Progenitor cell of endocrine pancreas (in vitro differentiated cells): ENCODE measurements around the gene VWA1. TPM values are rescaled to one million over a fixed set of nuclear protein-coding genes. Genes with fewer than 3 reads are reported as not detected.

ENCODE experiments used
- DNase-seq: peaks from one replicate; pipeline ENCODE4 v3.0.0; 2021; ENCODE audit warnings: low spot score; ENCODE audit not compliant: unreplicated experiment
- H3K27ac Mint-ChIP-seq: 2 replicates; pipeline ENCODE4 v1.8.0; 2021; ENCODE audit warnings: mild to moderate bottlenecking, moderate library complexity, mixed read lengths
- H3K27me3 Mint-ChIP-seq: 2 replicates; pipeline ENCODE4 v1.8.0; 2021; ENCODE audit warnings: mixed read lengths
- H3K36me3 Mint-ChIP-seq: 2 replicates; pipeline ENCODE4 v1.8.0; 2022; ENCODE audit warnings: mixed read lengths; ENCODE audit not compliant: insufficient read depth
- H3K4me1 Mint-ChIP-seq: 2 replicates; pipeline ENCODE4 v1.8.0; 2021; ENCODE audit warnings: low read depth, mixed read lengths
- H3K4me3 Mint-ChIP-seq: 2 replicates; pipeline ENCODE4 v1.8.0; 2021; ENCODE audit warnings: low read depth, mild to moderate bottlenecking, moderate library complexity, mixed read lengths
- H3K9me3 Mint-ChIP-seq: 2 replicates; pipeline ENCODE4 v1.8.0; 2021; ENCODE audit warnings: low read depth, mixed read lengths
- total RNA-seq: library from RNA; stranded (reverse); gene quantifications from 2 replicates; pipeline ENCODE4 v1.2.1, GENCODE V29; 2021
- TF ChIP-seq, protein P1 (sequence below): fragments of 200-600 bp; sonication (generic); IDR thresholded peaks from one replicate; pipeline ENCODE4 v1.5.0; 2021; ENCODE audit warnings: antibody characterized with exemption, mild to moderate bottlenecking; ENCODE audit not compliant: unreplicated experiment

The VWA1 gene
- total RNA-seq, 1 donor from 2014 or later: 36.8 TPM

DNA sequence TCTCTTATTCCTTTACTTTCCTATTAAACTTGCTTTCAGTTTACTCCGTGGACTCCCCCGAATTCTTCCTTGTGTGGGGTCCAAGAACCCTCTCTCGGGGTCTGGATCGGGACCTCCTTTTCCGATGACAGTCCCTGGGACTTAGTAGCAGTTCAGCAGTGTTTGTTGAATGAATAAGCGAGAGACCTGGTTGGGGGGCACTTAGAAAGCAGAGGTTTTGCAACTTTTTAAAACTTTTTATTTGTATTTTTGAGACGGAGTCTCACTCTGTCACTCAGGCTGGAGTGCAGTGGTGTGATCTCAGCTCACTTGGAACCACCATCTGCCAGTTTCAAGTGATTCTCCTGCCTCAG is 12.3 kb upstream of the VWA1 start:
- Mint-ChIP-seq H3K4me3 (no peak overlapping the region), H3K36me3 (peaks cover 1% of the 10 kb centered on the region), H3K9me3 (no peaks in the 10 kb centered on the region), H3K4me1 (peaks cover 11% of the 10 kb centered on the region), H3K27me3 (peaks cover 9% of the 10 kb centered on the region), H3K27ac (no peak overlapping the region)
- TF ChIP-seq, protein P1, sequence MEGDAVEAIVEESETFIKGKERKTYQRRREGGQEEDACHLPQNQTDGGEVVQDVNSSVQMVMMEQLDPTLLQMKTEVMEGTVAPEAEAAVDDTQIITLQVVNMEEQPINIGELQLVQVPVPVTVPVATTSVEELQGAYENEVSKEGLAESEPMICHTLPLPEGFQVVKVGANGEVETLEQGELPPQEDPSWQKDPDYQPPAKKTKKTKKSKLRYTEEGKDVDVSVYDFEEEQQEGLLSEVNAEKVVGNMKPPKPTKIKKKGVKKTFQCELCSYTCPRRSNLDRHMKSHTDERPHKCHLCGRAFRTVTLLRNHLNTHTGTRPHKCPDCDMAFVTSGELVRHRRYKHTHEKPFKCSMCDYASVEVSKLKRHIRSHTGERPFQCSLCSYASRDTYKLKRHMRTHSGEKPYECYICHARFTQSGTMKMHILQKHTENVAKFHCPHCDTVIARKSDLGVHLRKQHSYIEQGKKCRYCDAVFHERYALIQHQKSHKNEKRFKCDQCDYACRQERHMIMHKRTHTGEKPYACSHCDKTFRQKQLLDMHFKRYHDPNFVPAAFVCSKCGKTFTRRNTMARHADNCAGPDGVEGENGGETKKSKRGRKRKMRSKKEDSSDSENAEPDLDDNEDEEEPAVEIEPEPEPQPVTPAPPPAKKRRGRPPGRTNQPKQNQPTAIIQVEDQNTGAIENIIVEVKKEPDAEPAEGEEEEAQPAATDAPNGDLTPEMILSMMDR: no peak
- no peak for DNase-seq

DNA sequence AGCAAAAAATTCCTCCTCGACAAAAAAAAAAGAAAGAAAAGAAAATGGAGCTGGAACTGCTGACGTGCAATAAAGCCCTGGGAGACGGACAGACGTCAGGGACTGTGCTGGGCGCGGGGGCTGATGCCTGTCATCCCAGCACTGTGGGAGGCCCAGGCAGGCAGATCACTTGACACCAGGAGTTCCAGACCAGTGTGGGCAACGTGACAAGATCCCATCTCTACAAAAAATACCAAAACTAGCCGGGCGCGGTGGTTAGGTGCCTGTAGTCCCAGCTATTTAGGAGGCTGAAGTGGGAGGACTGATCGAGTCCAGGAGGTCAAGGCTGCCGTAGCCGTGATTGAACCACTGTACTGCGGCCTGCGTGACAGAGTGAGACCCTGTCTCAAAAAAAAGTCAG is 10.8 kb upstream of the VWA1 start:
- peak overlapping the region; percentile 52 for H3K27ac Mint-ChIP-seq
- peaks cover 13% of the 10 kb centered on the region for H3K4me1 Mint-ChIP-seq
- no peak overlapping the region for H3K4me3 Mint-ChIP-seq
- H3K27me3 Mint-ChIP-seq: peaks cover 6% of the 10 kb centered on the region
- no peaks in the 10 kb centered on the region for H3K36me3 Mint-ChIP-seq
- no peaks in the 10 kb centered on the region for H3K9me3 Mint-ChIP-seq
- no peak for DNase-seq
- TF ChIP-seq, protein P1: no peak

DNA sequence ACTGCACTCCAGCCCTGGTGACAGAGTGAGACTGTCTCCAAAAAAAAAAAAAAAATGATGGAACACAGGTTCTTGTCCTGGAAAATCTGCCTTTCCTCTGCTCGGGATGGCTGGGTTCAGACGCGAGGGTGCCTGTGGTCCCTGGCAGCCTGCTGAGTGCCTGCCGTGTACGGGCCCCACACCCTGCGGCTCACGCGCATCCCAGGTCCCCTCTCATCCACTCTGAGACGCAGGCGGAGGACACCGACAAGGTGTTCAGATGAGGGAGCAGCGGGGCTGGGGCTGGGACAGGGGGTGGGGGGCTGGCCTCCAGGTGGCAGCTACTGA is 10.1 kb upstream of the VWA1 start:
- Mint-ChIP-seq H3K9me3 (no peaks in the 10 kb centered on the region), H3K36me3 (no peaks in the 10 kb centered on the region), H3K27ac (no peak overlapping the region), H3K4me1 (peaks cover 16% of the 10 kb centered on the region), H3K4me3 (no peak overlapping the region), H3K27me3 (peaks cover 6% of the 10 kb centered on the region)
- TF ChIP-seq, protein P1: no peak
- no peak for DNase-seq

DNA sequence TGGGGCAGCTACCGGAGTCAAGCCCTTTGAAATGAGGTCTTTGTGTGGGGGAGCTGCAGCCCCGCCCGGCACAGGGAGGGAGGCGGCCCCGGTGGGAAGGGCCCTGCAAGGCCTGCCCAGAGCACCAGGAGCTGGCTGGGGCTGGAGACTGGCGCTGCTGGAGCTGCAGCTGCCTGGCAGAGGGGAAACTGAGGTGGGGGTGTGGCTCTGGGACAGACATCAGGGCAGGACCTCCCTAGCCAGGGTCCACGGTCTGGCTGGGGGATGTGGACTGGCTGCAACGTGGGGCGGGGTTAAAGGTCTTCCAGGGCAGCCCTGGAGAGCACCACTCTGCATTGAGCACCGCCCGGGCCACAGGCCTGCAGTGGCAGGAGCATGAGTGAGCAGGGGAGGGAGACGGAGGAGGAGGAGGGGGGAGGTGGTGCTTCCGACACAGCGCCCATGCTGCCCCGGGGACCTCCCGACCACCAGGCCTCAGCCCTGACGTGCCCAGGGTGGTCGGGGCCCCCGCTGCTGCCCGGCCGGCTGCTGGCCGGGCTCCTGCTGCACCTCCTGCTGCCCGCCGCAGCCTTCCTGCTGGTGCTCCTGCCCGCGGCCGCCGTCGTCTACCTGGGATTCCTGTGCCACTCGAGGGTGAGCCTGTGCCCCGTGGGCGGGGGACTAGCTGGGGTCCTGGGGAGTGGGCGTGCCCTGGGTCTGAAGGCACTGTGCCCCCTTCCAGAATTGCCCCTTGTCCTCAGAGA is 9.6 kb upstream of the VWA1 start:
- peak overlapping the region; percentile 16 for H3K4me3 Mint-ChIP-seq
- TF ChIP-seq, protein P1: no peak
- no peak for DNase-seq
- H3K9me3 Mint-ChIP-seq: no peaks in the 10 kb centered on the region
- H3K27me3 Mint-ChIP-seq: peaks cover 6% of the 10 kb centered on the region
- H3K36me3 Mint-ChIP-seq: no peaks in the 10 kb centered on the region
- H3K4me1 Mint-ChIP-seq: peaks cover 16% of the 10 kb centered on the region
- H3K27ac Mint-ChIP-seq: no peak overlapping the region

DNA sequence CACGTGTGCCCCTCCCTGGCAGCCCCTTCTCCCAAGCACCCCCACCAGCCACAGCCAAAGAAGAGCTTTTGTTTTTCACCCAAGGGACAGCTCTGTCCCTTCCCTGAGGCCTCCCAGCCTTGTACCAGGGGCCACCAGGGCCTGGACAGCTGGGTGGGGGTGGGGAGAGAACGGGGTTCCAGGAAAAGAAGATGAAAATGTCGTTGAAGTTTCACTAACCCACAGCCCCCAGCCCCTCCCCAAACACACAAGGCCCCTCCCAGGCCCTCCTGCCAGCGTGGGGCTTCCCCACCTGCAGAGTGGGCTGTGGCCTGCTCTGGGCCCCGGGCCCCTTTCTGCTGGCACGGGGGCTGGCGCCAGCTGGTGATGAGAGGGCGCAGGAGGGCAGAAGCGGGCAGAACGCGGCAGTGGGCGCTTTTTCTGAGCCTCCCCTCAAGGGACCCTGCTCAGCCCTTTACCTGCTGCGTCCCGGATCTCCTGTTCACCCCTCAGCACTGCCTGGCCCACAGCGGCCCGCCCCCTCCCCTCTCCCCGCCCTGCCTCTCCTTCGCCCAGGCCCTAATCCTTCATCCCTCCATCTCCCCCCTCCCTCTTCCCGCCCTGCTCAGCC is 8.9 kb upstream of the VWA1 start:
- peaks cover 15% of the 10 kb centered on the region for H3K4me1 Mint-ChIP-seq
- peak overlapping the region; percentile 16 for H3K4me3 Mint-ChIP-seq
- H3K9me3 Mint-ChIP-seq: no peaks in the 10 kb centered on the region
- H3K27me3 Mint-ChIP-seq: peaks cover 6% of the 10 kb centered on the region
- TF ChIP-seq, protein P1: no peak
- H3K27ac Mint-ChIP-seq: no peak overlapping the region
- no peak for DNase-seq
- no peaks in the 10 kb centered on the region for H3K36me3 Mint-ChIP-seq
